Stimulated activated CD4-positive, alpha-beta T cell treated with anti-CD3 and anti-CD28 coated beads, Interleukin-12 subunit alpha, Interleukin-12 subunit beta, amount 100 ng/mL, for 4 hours (primary cell): Measurements from ENCODE around the gene GEMIN5.

Experiments used
- DNase-seq: peaks from one replicate; pipeline ENCODE4 v3.0.0-alpha.2; 2020

The GEMIN5 gene

DNA sequence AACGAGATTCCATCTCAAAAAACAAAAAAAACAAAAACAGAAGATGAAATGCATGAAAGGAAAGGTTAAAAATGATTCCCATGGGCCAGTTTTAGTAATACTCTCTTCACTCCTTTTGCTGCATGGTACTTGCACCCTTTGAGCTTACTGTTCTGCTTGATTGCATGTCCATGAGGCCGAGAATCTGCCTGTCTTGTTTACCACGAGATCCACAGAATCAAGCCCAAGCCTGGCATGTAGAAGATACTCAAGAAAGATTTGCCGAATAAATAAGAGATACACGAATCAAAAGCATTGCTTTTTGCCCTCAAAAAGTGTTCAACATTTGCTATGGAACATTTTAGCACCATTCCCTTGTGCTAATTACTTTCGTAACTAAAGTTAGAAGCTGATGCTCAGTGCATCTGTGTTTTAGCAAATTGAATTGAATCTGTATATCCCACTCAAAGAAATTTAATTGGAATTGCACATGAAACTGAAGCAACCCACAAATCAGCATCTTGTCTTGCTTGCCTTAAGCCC is 88.7 kb downstream of the GEMIN5 start:
- no peak for DNase-seq

DNA sequence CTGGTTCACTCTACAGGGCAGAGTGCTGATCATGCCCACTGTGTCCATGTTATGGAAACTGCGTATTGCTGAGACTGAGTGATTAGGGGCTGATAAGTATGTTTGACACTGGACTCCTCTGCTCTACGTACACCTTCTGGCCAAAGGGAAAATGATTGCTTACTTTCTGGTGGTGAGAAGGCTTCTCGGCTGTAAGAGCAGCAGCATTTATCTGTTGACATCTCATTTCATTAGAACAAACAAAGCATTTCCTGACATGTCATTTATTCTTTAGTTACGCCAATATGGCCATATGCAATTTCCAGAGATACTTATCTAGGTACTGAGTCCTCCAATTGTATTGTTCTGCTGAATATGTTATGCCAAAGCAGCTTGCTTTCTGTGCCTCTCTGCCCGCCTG is 93.2 kb downstream of the GEMIN5 start:
- DNase-seq, result no peak

DNA sequence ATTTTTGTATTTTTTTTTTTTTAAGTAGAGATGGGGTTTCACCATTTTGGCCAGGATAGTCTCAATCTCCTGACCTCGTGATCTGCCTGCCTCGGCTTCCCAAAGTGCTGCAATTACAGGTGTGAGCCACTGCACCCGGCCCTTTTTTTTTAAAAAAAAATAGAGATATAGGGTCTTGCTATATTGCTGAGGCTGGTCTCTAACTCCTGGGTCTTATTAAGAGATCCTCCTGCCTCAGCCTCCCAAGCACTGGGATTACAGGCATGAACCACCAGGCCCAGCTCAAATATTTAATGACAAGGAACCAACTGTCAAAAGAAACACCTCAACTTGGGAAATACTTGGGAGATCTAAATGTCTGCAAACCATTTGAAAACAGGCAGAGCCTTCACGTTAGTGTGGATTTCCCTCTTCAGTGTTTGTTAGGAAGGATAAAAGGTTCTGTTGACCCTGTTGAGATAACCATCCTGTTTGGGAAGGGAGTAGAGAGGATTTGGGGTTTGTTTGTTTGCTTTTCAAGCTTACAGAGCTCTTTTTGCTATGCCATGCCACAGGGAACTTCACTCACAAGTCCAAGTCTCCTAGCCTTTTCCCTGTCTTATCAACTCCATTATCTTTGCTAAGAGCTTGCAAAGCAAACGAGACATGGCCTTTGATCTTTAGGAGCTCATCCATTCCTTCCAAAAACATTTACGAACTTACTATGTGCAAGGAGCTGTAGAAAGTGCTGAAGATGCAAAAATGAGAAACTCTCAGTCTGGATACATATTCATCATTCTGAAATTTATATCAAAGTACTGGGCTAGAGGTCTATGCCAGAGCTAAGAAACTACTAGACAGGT is 95.1 kb downstream of the GEMIN5 start:
- DNase-seq, result no peak

DNA sequence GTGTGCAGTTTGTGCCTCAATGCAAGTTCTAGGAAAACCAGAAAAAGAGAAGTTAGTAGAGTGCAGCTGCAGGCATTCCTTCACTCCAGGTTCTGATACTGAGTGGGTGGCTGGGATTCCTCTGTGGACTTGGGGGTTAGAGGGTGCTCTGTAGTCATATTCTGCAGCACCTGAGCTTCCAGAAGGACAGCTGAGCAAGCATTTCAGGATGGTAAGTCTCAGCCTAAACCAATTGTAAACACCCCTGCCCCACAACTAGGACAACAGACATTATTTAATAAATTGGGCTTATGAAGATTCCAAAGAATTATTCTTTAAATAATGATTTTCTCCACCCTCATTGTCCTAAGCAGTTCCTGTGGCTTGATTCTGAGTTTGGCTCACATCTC is 96.7 kb downstream of the GEMIN5 start:
- no peak for DNase-seq

DNA sequence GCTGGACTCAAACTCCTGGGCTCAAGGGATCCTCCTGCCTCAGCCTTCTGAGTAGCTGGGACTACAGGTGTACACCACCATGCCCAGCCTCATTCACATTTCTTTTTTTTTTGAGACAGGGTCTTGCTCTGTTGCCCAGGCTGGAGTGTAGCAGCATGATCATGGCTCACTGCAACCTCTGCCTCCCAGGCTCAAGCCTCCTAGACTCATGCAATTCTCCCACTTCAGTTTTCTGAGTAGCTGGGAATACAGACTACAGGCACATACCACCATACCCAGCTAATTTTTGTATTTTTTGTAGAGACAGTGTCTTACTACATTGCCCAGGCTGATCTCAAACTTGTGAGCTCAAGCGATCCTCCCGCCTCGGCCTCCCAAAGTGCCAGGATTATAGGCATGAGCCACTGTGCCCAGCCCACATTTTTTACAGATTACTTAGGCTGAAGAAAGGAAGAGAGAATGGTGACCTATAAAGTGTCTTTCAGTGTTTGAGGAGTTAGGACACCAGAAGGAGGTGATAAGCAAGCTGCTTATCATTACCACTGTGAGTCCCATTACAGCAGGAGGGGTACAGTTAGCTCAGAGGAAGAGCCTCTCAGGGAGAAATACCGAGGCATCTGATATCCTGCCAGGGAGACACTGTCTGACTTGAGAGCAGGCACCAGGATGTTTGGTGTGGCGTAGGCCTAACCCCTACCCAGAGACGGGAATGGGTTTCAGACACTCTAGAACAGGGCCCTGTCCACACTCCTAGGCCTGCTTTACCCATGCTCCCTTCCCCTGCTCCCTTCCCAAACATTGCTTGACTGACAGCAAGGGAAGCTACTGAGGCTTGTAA is 97.4 kb downstream of the GEMIN5 start:
- DNase-seq, result no peak
